K562 (cell line): ENCODE results near the gene RHOF. TPM values are rescaled to one million over a fixed set of nuclear protein-coding genes. Genes with fewer than 3 reads are reported as not detected.

Experiments
- BHLHE40 ChIP-seq: IDR thresholded peaks from 2 replicates; pipeline ENCODE4 v1.6.1; 2011; ENCODE audit warnings: low read length, improper control_type of control experiment
- CREB1 ChIP-seq, 2 experiments: sonication (generic) in 1 of 2; formaldehyde crosslinking in 1 of 2; IDR thresholded peaks; 2 replicates each; pipeline versions ENCODE4 v1.6.1 to v1.8.0; 2012 to 2022; ENCODE audit warnings: inconsistent platforms in 1 of 2, mild to moderate bottlenecking in 1 of 2, missing genetic modification reagents in 1 of 2, moderate library complexity in 1 of 2
- GABPA ChIP-seq: fragments of 200-800 bp; sonication (Bioruptor generic); conservative IDR thresholded peaks from 2 replicates; pipeline ENCODE4 v1.6.1; 2016; ENCODE audit warnings: low read depth, missing genetic modification characterization, missing compliant biosample characterization
- MITF ChIP-seq: IDR thresholded peaks from 2 replicates; pipeline ENCODE4 v1.6.1; 2014; ENCODE audit warnings: antibody characterized with exemption
- NR4A1 ChIP-seq, 2 experiments: fragments of 250-450 bp in 1 of 2; fragments of 450-650 bp in 1 of 2; sonication (Bioruptor Pico) in 1 of 2; IDR thresholded peaks; 2 replicates each; pipeline versions ENCODE4 v1.4.0 to v1.6.1; 2016 to 2020; ENCODE audit warnings: mild to moderate bottlenecking in 2 of 2, missing compliant biosample characterization in 1 of 2, missing genetic modification characterization in 1 of 2, moderate library complexity in 1 of 2
- RAD51 ChIP-seq: fragments of 450-650 bp; IDR thresholded peaks from 2 replicates; pipeline ENCODE4 v1.7.1; 2016; ENCODE audit warnings: low read depth, mild to moderate bottlenecking, borderline replicate concordance
- SNIP1 ChIP-seq: fragments of 450-650 bp; IDR thresholded peaks from 2 replicates; pipeline ENCODE4 v1.7.1; 2017; ENCODE audit warnings: low read depth, mild to moderate bottlenecking
- TAL1 ChIP-seq: fragments of 450-650 bp; IDR thresholded peaks from 2 replicates; pipeline ENCODE4 v1.6.1; 2016; ENCODE audit warnings: mild to moderate bottlenecking
- TBP ChIP-seq: optimal IDR thresholded peaks from 2 replicates; pipeline ENCODE3; 2011; ENCODE audit warnings: low read depth, low read length, improper control_type of control experiment
- ZNF232 ChIP-seq: sonication (generic); formaldehyde crosslinking; IDR thresholded peaks from 2 replicates; pipeline ENCODE4 v1.8.0; 2022; ENCODE audit warnings: mild to moderate bottlenecking, missing genetic modification reagents
- ZNF57 ChIP-seq: fragments of 450-650 bp; formaldehyde crosslinking; IDR thresholded peaks from 2 replicates; pipeline ENCODE4 v1.4.0; 2020; ENCODE audit warnings: mild to moderate bottlenecking, moderate library complexity
- ZNF695 ChIP-seq: fragments of 450-650 bp; formaldehyde crosslinking; IDR thresholded peaks from 2 replicates; pipeline ENCODE4 v1.4.0; 2020; ENCODE audit warnings: mild to moderate bottlenecking, moderate library complexity
- polyA plus RNA-seq, 8 experiments: library from polyadenylated mRNA; depleted of rRNA in 4 of 8; stranded (reverse) in 5 of 8; unstranded in 3 of 8; fragments of >200 nt; fragmentation: Nextera tagmentation in 2 of 8; fragmentation: Illumina TruSeq in 1 of 8; extraction: Ambion mirVana in 2 of 8; extraction: Trizol in 1 of 8; gene quantifications; 2 replicates each; pipeline versions ENCODE4 v1.2.1 to v1.2.3, GENCODE V29; 2011 to 2014; ENCODE audit warnings: inconsistent platforms in 1 of 8, missing spikeins in 1 of 8
- total RNA-seq, 7 experiments: library from RNA; depleted of rRNA in 6 of 7; stranded (reverse); fragments of >200 nt in 6 of 7; fragmentation: Illumina TruSeq in 2 of 7; extraction: Trizol in 2 of 7; gene quantifications; 2 replicates each; pipeline versions ENCODE4 v1.2.1 to v1.2.3, GENCODE V29; 2011 to 2021; ENCODE audit warnings: low replicate concordance in 1 of 7
- TF ChIP-seq, protein P1 (sequence below), 2 experiments: fragments of 450-650 bp; formaldehyde crosslinking in 1 of 2; IDR thresholded peaks; 2 replicates each; pipeline versions ENCODE4 v1.4.0 to v1.6.1; 2014 to 2020; ENCODE audit warnings: mild to moderate bottlenecking in 2 of 2, borderline replicate concordance in 1 of 2, low read depth in 1 of 2
- TF ChIP-seq, protein P2 (sequence below), 2 experiments: fragments of 250-450 bp in 1 of 2; fragments of 450-650 bp in 1 of 2; sonication (Bioruptor Pico) in 1 of 2; IDR thresholded peaks; 2 replicates each; pipeline versions ENCODE4 v1.6.1 to v1.8.0; 2016 to 2021; ENCODE audit warnings: mild to moderate bottlenecking in 2 of 2, moderate library complexity in 2 of 2, missing compliant biosample characterization in 1 of 2, missing genetic modification characterization in 1 of 2
- TF ChIP-seq, protein P3 (sequence below): fragments of 250-450 bp; sonication (Bioruptor Pico); IDR thresholded peaks from 2 replicates; pipeline ENCODE4 v1.6.1; 2021; ENCODE audit warnings: mild to moderate bottlenecking

Gene RHOF
- total and polyA plus RNA-seq, 9 of the 15 experiments (the other 6 are each of a cell fraction or from before 2014, with no cell fraction given): 0.13 to 10.1 (median 4.0) TPM

- TF ChIP-seq MITF (no peak), BHLHE40 (peak; percentile 10; the same call in 1 of the 2 replicates), ZNF232 (CRISPR knock-in tag) (no peak), ZNF57 (CRISPR knock-in tag) (no peak), CREB1 (IDR thresholded peaks at IDR 0.05) (no peak; the same call in 1 of the 2 replicates), CREB1 (CRISPR knock-in tag; IDR thresholded peaks at IDR 0.05) (peak; percentile 45; the same call in 1 of the 2 replicates), TBP (peak; percentile 98), SNIP1 (no peak), TAL1 (0 out of 2 replicates have a peak, but pooled peaks have one; percentile 5), GABPA (tag) (no peak), ZNF695 (CRISPR knock-in tag) (no peak), NR4A1 (CRISPR knock-in tag; IDR thresholded peaks at IDR 0.05) (no peak), NR4A1 (tag; IDR thresholded peaks at IDR 0.05) (peak; percentile 59; the same call in 1 of the 2 replicates), RAD51 (no peak; the same call in 1 of the 2 replicates)
- TF ChIP-seq, protein P1, sequence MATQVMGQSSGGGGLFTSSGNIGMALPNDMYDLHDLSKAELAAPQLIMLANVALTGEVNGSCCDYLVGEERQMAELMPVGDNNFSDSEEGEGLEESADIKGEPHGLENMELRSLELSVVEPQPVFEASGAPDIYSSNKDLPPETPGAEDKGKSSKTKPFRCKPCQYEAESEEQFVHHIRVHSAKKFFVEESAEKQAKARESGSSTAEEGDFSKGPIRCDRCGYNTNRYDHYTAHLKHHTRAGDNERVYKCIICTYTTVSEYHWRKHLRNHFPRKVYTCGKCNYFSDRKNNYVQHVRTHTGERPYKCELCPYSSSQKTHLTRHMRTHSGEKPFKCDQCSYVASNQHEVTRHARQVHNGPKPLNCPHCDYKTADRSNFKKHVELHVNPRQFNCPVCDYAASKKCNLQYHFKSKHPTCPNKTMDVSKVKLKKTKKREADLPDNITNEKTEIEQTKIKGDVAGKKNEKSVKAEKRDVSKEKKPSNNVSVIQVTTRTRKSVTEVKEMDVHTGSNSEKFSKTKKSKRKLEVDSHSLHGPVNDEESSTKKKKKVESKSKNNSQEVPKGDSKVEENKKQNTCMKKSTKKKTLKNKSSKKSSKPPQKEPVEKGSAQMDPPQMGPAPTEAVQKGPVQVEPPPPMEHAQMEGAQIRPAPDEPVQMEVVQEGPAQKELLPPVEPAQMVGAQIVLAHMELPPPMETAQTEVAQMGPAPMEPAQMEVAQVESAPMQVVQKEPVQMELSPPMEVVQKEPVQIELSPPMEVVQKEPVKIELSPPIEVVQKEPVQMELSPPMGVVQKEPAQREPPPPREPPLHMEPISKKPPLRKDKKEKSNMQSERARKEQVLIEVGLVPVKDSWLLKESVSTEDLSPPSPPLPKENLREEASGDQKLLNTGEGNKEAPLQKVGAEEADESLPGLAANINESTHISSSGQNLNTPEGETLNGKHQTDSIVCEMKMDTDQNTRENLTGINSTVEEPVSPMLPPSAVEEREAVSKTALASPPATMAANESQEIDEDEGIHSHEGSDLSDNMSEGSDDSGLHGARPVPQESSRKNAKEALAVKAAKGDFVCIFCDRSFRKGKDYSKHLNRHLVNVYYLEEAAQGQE (IDR thresholded peaks at IDR 0.05; ENCODE audit: borderline replicate concordance): no peak
- TF ChIP-seq, protein P1 (CRISPR knock-in tag; IDR thresholded peaks at IDR 0.05; ENCODE audit: low read depth): no peak
- TF ChIP-seq, protein P2, sequence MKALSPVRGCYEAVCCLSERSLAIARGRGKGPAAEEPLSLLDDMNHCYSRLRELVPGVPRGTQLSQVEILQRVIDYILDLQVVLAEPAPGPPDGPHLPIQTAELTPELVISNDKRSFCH (CRISPR knock-in tag; IDR thresholded peaks at IDR 0.05): no peak
- TF ChIP-seq, protein P2 (tag; IDR thresholded peaks at IDR 0.05): no peak
- TF ChIP-seq, protein P3, sequence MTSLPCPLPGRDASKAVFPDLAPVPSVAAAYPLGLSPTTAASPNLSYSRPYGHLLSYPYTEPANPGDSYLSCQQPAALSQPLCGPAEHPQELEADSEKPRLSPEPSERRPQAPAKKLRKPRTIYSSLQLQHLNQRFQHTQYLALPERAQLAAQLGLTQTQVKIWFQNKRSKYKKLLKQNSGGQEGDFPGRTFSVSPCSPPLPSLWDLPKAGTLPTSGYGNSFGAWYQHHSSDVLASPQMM (CRISPR knock-in tag): no peak
Observed at GRCh38 chr12:121802843-121803698, 9.6 kb upstream of the RHOF start (continued).
